Stimulated activated CD8-positive, alpha-beta memory T cell treated with anti-CD3 and anti-CD28 coated beads, Interleukin-7, amount 100 ng/mL, for 4 hours (primary cell): ENCODE data around the gene TMEM144.
A peak's percentile ranks its signal among the peaks of the same experiment; 100 is the strongest.

Experiments
- DNase-seq, 2 donors: peaks; one replicate each; pipeline ENCODE4 v3.0.0-alpha.2; 2020; ENCODE audit warnings: low read depth in 2 of 2

TMEM144 gene

GRCh38 chr4:158209825-158210807 is at the start of gene TMEM144:
Gene TMEM144, plus strand, starts transcription at chr4:158210486. Its CDS starts 2,182 bp downstream, at chr4:158212668.
- DNase-seq, result peak in 1 of 2 donors; percentile 27

- DNase-seq, result no peak
Observed at GRCh38 chr4:158161551-158162354, 48.5 kb upstream of the TMEM144 start.

- DNase-seq, result no peak
Observed at GRCh38 chr4:158162631-158163030, 47.7 kb upstream of the TMEM144 start.

- DNase-seq, result no peak
Observed at GRCh38 chr4:158163941-158164767, 46.1 kb upstream of the TMEM144 start.

- DNase-seq, result no peak
Observed at GRCh38 chr4:158164768-158165213, 45.5 kb upstream of the TMEM144 start.

GRCh38 chr4:158166701-158167100 is 43.6 kb upstream of the TMEM144 start:
- no peak for DNase-seq

- no peak for DNase-seq
Observed at GRCh38 chr4:158168606-158169005, 41.7 kb upstream of the TMEM144 start.

GRCh38 chr4:158169506-158169905 is 40.8 kb upstream of the TMEM144 start:
- no peak for DNase-seq

GRCh38 chr4:158169931-158170690 is 40.2 kb upstream of the TMEM144 start:
- DNase-seq, result no peak

- no peak for DNase-seq
Observed at GRCh38 chr4:158170691-158171561, 39.4 kb upstream of the TMEM144 start.

- DNase-seq, result no peak
Observed at GRCh38 chr4:158172261-158173258, 37.7 kb upstream of the TMEM144 start, which contains the start of gene GASK1B. Gene GASK1B, minus strand, starts transcription at chr4:158173025. Its CDS starts 1,650 bp downstream, at chr4:158171375.

GRCh38 chr4:158176108-158176507 is 34.2 kb upstream of the TMEM144 start:
- DNase-seq, result no peak

GRCh38 chr4:158176776-158177175 is 33.5 kb upstream of the TMEM144 start:
- DNase-seq, result no peak

- DNase-seq, result no peak
Observed at GRCh38 chr4:158179465-158179864, 30.8 kb upstream of the TMEM144 start.

GRCh38 chr4:158181906-158182305 is 28.4 kb upstream of the TMEM144 start:
- no peak for DNase-seq

- DNase-seq, result no peak
Observed at GRCh38 chr4:158182736-158183135, 27.6 kb upstream of the TMEM144 start.

- no peak for DNase-seq
Observed at GRCh38 chr4:158186815-158187214, 23.5 kb upstream of the TMEM144 start.

- DNase-seq, result no peak
Observed at GRCh38 chr4:158189422-158189821, 20.9 kb upstream of the TMEM144 start.
